CD8-positive, alpha-beta memory T cell (primary cell): ENCODE measurements around the gene POU6F2. TPM values are rescaled to one million over a fixed set of nuclear protein-coding genes. Genes with fewer than 3 reads are reported as not detected.

ENCODE experiments used
- CTCF ChIA-PET: fragments of 350-600 bp; sonication (Branson Sonifier 250); formaldehyde crosslinking; loops from one replicate; lab custom pipeline; 2021; ENCODE audit warnings: antibody characterized with exemption; lab: Charles Lee
- POLR2A ChIA-PET: fragments of 350-600 bp; sonication (Branson Sonifier 250); formaldehyde crosslinking; loops from one replicate; lab custom pipeline; 2021; ENCODE audit warnings: antibody characterized with exemption; lab: Charles Lee
- DNase-seq, 5 donors: peaks; one replicate each; pipeline versions ENCODE4 v3.0.0 to v3.0.0-alpha.2; 2020 to 2022; ENCODE audit warnings: mixed read lengths in 1 of 5
- H3K27ac ChIP-seq: one replicate; pipeline ENCODE4 v1.7.0; 2013; ENCODE audit warnings: low read depth, mild to moderate bottlenecking, low read length, moderate library complexity
- H3K27me3 ChIP-seq: 2 replicates; pipeline ENCODE4 v1.7.0; 2013; ENCODE audit warnings: low read length, mild to moderate bottlenecking; ENCODE audit not compliant: insufficient read depth, poor library complexity, severe bottlenecking
- H3K36me3 ChIP-seq: 2 replicates; pipeline ENCODE4 v1.7.0; 2013; ENCODE audit warnings: mild to moderate bottlenecking, low read length, moderate library complexity; ENCODE audit not compliant: insufficient read depth
- H3K4me1 ChIP-seq: 2 replicates; pipeline ENCODE4 v1.7.0; 2013; ENCODE audit warnings: mild to moderate bottlenecking, low read length, moderate library complexity; ENCODE audit not compliant: insufficient read depth
- H3K4me3 ChIP-seq: 2 replicates; pipeline ENCODE4 v1.7.0; 2013; ENCODE audit warnings: mild to moderate bottlenecking, low read length
- H3K9me3 ChIP-seq: 2 replicates; pipeline ENCODE4 v1.7.0; 2013; ENCODE audit warnings: mild to moderate bottlenecking, low read length
- H3K27ac Mint-ChIP-seq, 8 donors: one replicate each; pipeline ENCODE4 v1.8.0; 2020 to 2021; ENCODE audit warnings: mixed read lengths in 8 of 8, mild to moderate bottlenecking in 6 of 8, inconsistent platforms in 3 of 8, moderate library complexity in 3 of 8
- H3K27me3 Mint-ChIP-seq, 2 donors: one replicate each; pipeline ENCODE4 v1.8.0; 2020 to 2021; ENCODE audit warnings: mixed read lengths in 2 of 2, mild to moderate bottlenecking in 1 of 2, moderate library complexity in 1 of 2
- H3K36me3 Mint-ChIP-seq, 3 donors: one replicate each; pipeline ENCODE4 v1.8.0; 2020 to 2021; ENCODE audit warnings: mixed read lengths in 3 of 3, inconsistent platforms in 1 of 3, mild to moderate bottlenecking in 1 of 3
- H3K4me1 Mint-ChIP-seq, 3 donors: one replicate each; pipeline ENCODE4 v1.8.0; 2020 to 2021; ENCODE audit warnings: mixed read lengths in 3 of 3, inconsistent platforms in 1 of 3, mild to moderate bottlenecking in 1 of 3
- H3K4me3 Mint-ChIP-seq, 7 donors: one replicate each; pipeline ENCODE4 v1.8.0; 2020 to 2021; ENCODE audit warnings: mixed read lengths in 7 of 7, mild to moderate bottlenecking in 6 of 7, moderate library complexity in 4 of 7, inconsistent platforms in 2 of 7
- H3K9me3 Mint-ChIP-seq, 5 donors: one replicate each; pipeline ENCODE4 v1.8.0; 2020 to 2022; ENCODE audit warnings: mixed read lengths in 5 of 5, mild to moderate bottlenecking in 3 of 5, moderate library complexity in 2 of 5, inconsistent platforms in 1 of 5
- polyA plus RNA-seq: library from polyadenylated mRNA; unstranded; fragments of 300-500 nt; fragmentation: Illumina TruSeq; gene quantifications from one replicate; pipeline ENCODE4 v1.2.3, GENCODE V29; 2021
- total RNA-seq, 2 experiments: library from RNA; stranded (reverse); gene quantifications; one replicate each; pipeline ENCODE4 v1.2.3, GENCODE V29; 2021

POU6F2 gene
- total and polyA plus RNA-seq, 3 experiments from 2014 or later: not detected

GRCh38 chr7:39145283-39145682 is 167.6 kb downstream of the POU6F2 start:
- ChIA-PET CTCF (no interaction called here), POLR2A (no interaction called here)
- H3K36me3 ChIP-seq: no peaks in the 10 kb centered on the region
- Mint-ChIP-seq H3K4me1 (no peaks in the 10 kb centered on the region), H3K9me3 (peaks cover 0 to 2% (median 0%) of the 10 kb centered on the region in 5 donors), H3K4me3 (no peak overlapping the region), H3K36me3 (no peaks in the 10 kb centered on the region), H3K27ac (no peak overlapping the region), H3K27me3 (peaks cover 0 to 3% of the 10 kb centered on the region in 2 donors)
- no peaks in the 10 kb centered on the region for H3K27me3 ChIP-seq
- DNase-seq: no peak
- no peaks in the 10 kb centered on the region for H3K4me1 ChIP-seq
- H3K27ac ChIP-seq: no peak overlapping the region
- H3K4me3 ChIP-seq: no peak overlapping the region
- no peaks in the 10 kb centered on the region for H3K9me3 ChIP-seq

- Histone ChIP-seq H3K4me3 (no peak overlapping the region), H3K36me3 (no peaks in the 10 kb centered on the region), H3K9me3 (no peaks in the 10 kb centered on the region), H3K4me1 (no peaks in the 10 kb centered on the region), H3K27ac (no peak overlapping the region), H3K27me3 (no peaks in the 10 kb centered on the region)
- peaks cover 0 to 3% of the 10 kb centered on the region in 2 donors for H3K27me3 Mint-ChIP-seq
- no peak overlapping the region for H3K27ac Mint-ChIP-seq
- peaks cover 0 to 2% (median 0%) of the 10 kb centered on the region in 5 donors for H3K9me3 Mint-ChIP-seq
- no peaks in the 10 kb centered on the region for H3K4me1 Mint-ChIP-seq
- no peak overlapping the region for H3K4me3 Mint-ChIP-seq
- H3K36me3 Mint-ChIP-seq: no peaks in the 10 kb centered on the region
- no peak for DNase-seq
- ChIA-PET POLR2A (no interaction called here), CTCF (no interaction called here)
Observed at GRCh38 chr7:39145935-39146334, 168.2 kb downstream of the POU6F2 start.

GRCh38 chr7:39152701-39153100 is 175.0 kb downstream of the POU6F2 start:
- peaks cover 0 to 3% (median 0%) of the 10 kb centered on the region in 5 donors for H3K9me3 Mint-ChIP-seq
- Histone ChIP-seq H3K36me3 (no peaks in the 10 kb centered on the region), H3K27ac (no peak overlapping the region), H3K4me3 (no peak overlapping the region), H3K27me3 (no peaks in the 10 kb centered on the region), H3K9me3 (no peaks in the 10 kb centered on the region), H3K4me1 (no peaks in the 10 kb centered on the region)
- peaks cover 0 to 19% of the 10 kb centered on the region in 2 donors for H3K27me3 Mint-ChIP-seq
- H3K4me3 Mint-ChIP-seq: no peak overlapping the region
- no peak for DNase-seq
- H3K36me3 Mint-ChIP-seq: no peaks in the 10 kb centered on the region
- H3K4me1 Mint-ChIP-seq: no peaks in the 10 kb centered on the region
- no peak overlapping the region for H3K27ac Mint-ChIP-seq
- CTCF ChIA-PET: no interaction called here
- POLR2A ChIA-PET: no interaction called here

GRCh38 chr7:39153113-39153512 is 175.4 kb downstream of the POU6F2 start:
- no peak for DNase-seq
- Mint-ChIP-seq H3K36me3 (no peaks in the 10 kb centered on the region), H3K4me3 (no peak overlapping the region), H3K9me3 (peaks cover 0 to 3% (median 0%) of the 10 kb centered on the region in 5 donors), H3K27ac (no peak overlapping the region), H3K4me1 (no peaks in the 10 kb centered on the region), H3K27me3 (peaks cover 0 to 19% of the 10 kb centered on the region in 2 donors)
- Histone ChIP-seq H3K9me3 (no peaks in the 10 kb centered on the region), H3K36me3 (no peaks in the 10 kb centered on the region), H3K4me3 (no peak overlapping the region), H3K4me1 (no peaks in the 10 kb centered on the region), H3K27ac (no peak overlapping the region), H3K27me3 (no peaks in the 10 kb centered on the region)
- ChIA-PET CTCF (no interaction called here), POLR2A (no interaction called here)

- CTCF ChIA-PET: no interaction called here
- Histone ChIP-seq H3K36me3 (no peaks in the 10 kb centered on the region), H3K27ac (no peak overlapping the region), H3K4me1 (no peaks in the 10 kb centered on the region), H3K27me3 (no peaks in the 10 kb centered on the region), H3K9me3 (no peaks in the 10 kb centered on the region), H3K4me3 (no peak overlapping the region)
- Mint-ChIP-seq H3K4me1 (no peaks in the 10 kb centered on the region), H3K27ac (no peak overlapping the region), H3K9me3 (peaks cover 0 to 3% (median 0%) of the 10 kb centered on the region in 5 donors), H3K27me3 (peaks cover 0 to 19% of the 10 kb centered on the region in 2 donors), H3K4me3 (no peak overlapping the region), H3K36me3 (no peaks in the 10 kb centered on the region)
- DNase-seq: no peak
- POLR2A ChIA-PET: no interaction called here
Observed at GRCh38 chr7:39153647-39154046, 175.9 kb downstream of the POU6F2 start.

- Mint-ChIP-seq H3K9me3 (peaks cover 0 to 3% (median 0%) of the 10 kb centered on the region in 5 donors), H3K4me1 (no peaks in the 10 kb centered on the region), H3K27me3 (peaks cover 0 to 19% of the 10 kb centered on the region in 2 donors), H3K36me3 (no peaks in the 10 kb centered on the region), H3K4me3 (no peak overlapping the region), H3K27ac (no peak overlapping the region)
- Histone ChIP-seq H3K4me1 (no peaks in the 10 kb centered on the region), H3K27ac (no peak overlapping the region), H3K4me3 (no peak overlapping the region), H3K27me3 (no peaks in the 10 kb centered on the region), H3K36me3 (no peaks in the 10 kb centered on the region), H3K9me3 (no peaks in the 10 kb centered on the region)
- ChIA-PET CTCF (no interaction called here), POLR2A (no interaction called here)
- DNase-seq: no peak
Observed at GRCh38 chr7:39154815-39155214, 177.1 kb downstream of the POU6F2 start.

- CTCF ChIA-PET: no interaction called here
- Mint-ChIP-seq H3K9me3 (no peaks in the 10 kb centered on the region), H3K36me3 (no peaks in the 10 kb centered on the region)
Observed at GRCh38 chr7:39158367-39158766, 180.7 kb downstream of the POU6F2 start.

GRCh38 chr7:39161903-39162302 is 184.2 kb downstream of the POU6F2 start:
- Mint-ChIP-seq H3K9me3 (peaks cover 0 to 3% (median 0%) of the 10 kb centered on the region in 5 donors), H3K27me3 (peaks cover 0 to 2% of the 10 kb centered on the region in 2 donors), H3K27ac (no peak overlapping the region), H3K4me3 (no peak overlapping the region), H3K4me1 (no peaks in the 10 kb centered on the region), H3K36me3 (no peaks in the 10 kb centered on the region)
- Histone ChIP-seq H3K27ac (no peak overlapping the region), H3K27me3 (no peaks in the 10 kb centered on the region), H3K4me3 (no peak overlapping the region), H3K4me1 (no peaks in the 10 kb centered on the region), H3K9me3 (no peaks in the 10 kb centered on the region), H3K36me3 (no peaks in the 10 kb centered on the region)
- DNase-seq: no peak
- ChIA-PET POLR2A (no interaction called here), CTCF (no interaction called here)

More at GRCh38 chr7:39158367-39158766, 180.7 kb downstream of the POU6F2 start:
- Mint-ChIP-seq H3K27ac (no peak overlapping the region), H3K27me3 (peaks cover 0 to 10% of the 10 kb centered on the region in 2 donors), H3K4me1 (no peaks in the 10 kb centered on the region), H3K4me3 (no peak overlapping the region)
- H3K9me3 ChIP-seq: no peaks in the 10 kb centered on the region
- DNase-seq: no peak
- no peak overlapping the region for H3K27ac ChIP-seq
- no peak overlapping the region for H3K4me3 ChIP-seq
- POLR2A ChIA-PET: no interaction called here
- H3K4me1 ChIP-seq: no peaks in the 10 kb centered on the region
- no peaks in the 10 kb centered on the region for H3K36me3 ChIP-seq
- no peaks in the 10 kb centered on the region for H3K27me3 ChIP-seq
